Mesendoderm (in vitro differentiated cells): Measurements from ENCODE around the gene GBP2.
A peak's percentile ranks its signal among the peaks of the same experiment; 100 is the strongest.

Source experiments
- DNase-seq: peaks from one replicate; pipeline ENCODE4 v3.0.0; 2013
- H2AK5ac ChIP-seq: 2 replicates; pipeline ENCODE4 v1.6.1; 2013; ENCODE audit warnings: low read length, inconsistent platforms
- H2BK120ac ChIP-seq: 2 replicates; pipeline ENCODE4 v1.6.1; 2013; ENCODE audit warnings: low read depth, mild to moderate bottlenecking, low read length, moderate library complexity, mixed read lengths
- H2BK15ac ChIP-seq: replicated peaks from 2 replicates; pipeline ENCODE4 v1.6.1; 2013; ENCODE audit warnings: low read depth, mild to moderate bottlenecking, moderate library complexity
- H2BK5ac ChIP-seq: 2 replicates; pipeline ENCODE4 v1.6.1; 2013; ENCODE audit warnings: low read length, inconsistent platforms
- H3K18ac ChIP-seq: 2 replicates; pipeline ENCODE4 v1.6.1; 2013; ENCODE audit warnings: mild to moderate bottlenecking, low read length, mixed read lengths
- H3K23ac ChIP-seq: one replicate; pipeline ENCODE4 v1.6.1; 2013; ENCODE audit warnings: low read length
- H3K27ac ChIP-seq: 2 replicates; pipeline ENCODE4 v1.5.1; 2013; ENCODE audit warnings: low read depth, mild to moderate bottlenecking, inconsistent platforms, low read length, moderate library complexity
- H3K27me3 ChIP-seq: 2 replicates; pipeline ENCODE4 v1.6.1; 2013; ENCODE audit warnings: low read length, control low read depth, mild to moderate bottlenecking, inconsistent platforms; ENCODE audit not compliant: insufficient read depth, poor library complexity
- H3K36me3 ChIP-seq: 2 replicates; pipeline ENCODE4 v1.6.1; 2013; ENCODE audit warnings: low read length, inconsistent platforms; ENCODE audit not compliant: control insufficient read depth, insufficient read depth
- H3K4ac ChIP-seq: one replicate; pipeline ENCODE4 v1.6.1; 2013; ENCODE audit warnings: low read depth, mild to moderate bottlenecking, low read length, moderate library complexity
- H3K4me1 ChIP-seq: 2 replicates; pipeline ENCODE4 v1.6.1; 2013; ENCODE audit warnings: low read depth, low read length, inconsistent platforms; ENCODE audit not compliant: control insufficient read depth
- H3K4me2 ChIP-seq: 2 replicates; pipeline ENCODE4 v1.6.1; 2013; ENCODE audit warnings: low read length
- H3K4me3 ChIP-seq: 2 replicates; pipeline ENCODE4 v1.5.1; 2013; ENCODE audit warnings: mild to moderate bottlenecking, low read length
- H3K56ac ChIP-seq: one replicate; pipeline ENCODE4 v1.6.1; 2013; ENCODE audit warnings: low read length
- H3K79me1 ChIP-seq: 2 replicates; pipeline ENCODE4 v1.6.1; 2013; ENCODE audit warnings: low read length, inconsistent platforms
- H3K79me2 ChIP-seq: 2 replicates; pipeline ENCODE4 v1.6.1; 2013; ENCODE audit warnings: mild to moderate bottlenecking, low read length; ENCODE audit not compliant: control insufficient read depth, insufficient read depth
- H3K9ac ChIP-seq: 2 replicates; pipeline ENCODE4 v1.6.1; 2013; ENCODE audit warnings: low read length, inconsistent platforms
- H4K5ac ChIP-seq: one replicate; pipeline ENCODE4 v1.6.1; 2013; ENCODE audit warnings: low read length
- H4K8ac ChIP-seq: one replicate; pipeline ENCODE4 v1.6.1; 2013; ENCODE audit warnings: low read depth, mild to moderate bottlenecking, control low read depth, low read length, moderate library complexity
- WGBS: extraction: QIAGEN DNeasy Blood & Tissue Kit; methylation state at CpG from one replicate; pipeline ENCODE4 v1.1.7; 2013; ENCODE audit warnings: low lambda C conversion rate, missing lambda C conversion rate; ENCODE audit not compliant: insufficient coverage; ENCODE audit errors: extremely low coverage; 5-methylcytosine and 5-hydroxymethylcytosine counted together

Gene GBP2

GRCh38 chr1:89104147-89104546 lies 21.8 kb downstream of the GBP2 start:
- Histone ChIP-seq H3K27ac (no peak overlapping the region), H3K9ac (no peak overlapping the region), H3K23ac (no peak overlapping the region), H4K5ac (no peak overlapping the region), H3K4me2 (no peak overlapping the region), H3K56ac (no peak overlapping the region), H3K79me1 (no peaks in the 10 kb centered on the region), H2BK5ac (no peak overlapping the region), H2BK120ac (no peak overlapping the region), H3K36me3 (no peaks in the 10 kb centered on the region), H4K8ac (no peak overlapping the region), H3K27me3 (no peaks in the 10 kb centered on the region), H3K4ac (no peak overlapping the region), H3K4me3 (no peak overlapping the region), H2AK5ac (no peak overlapping the region), H3K79me2 (no peaks in the 10 kb centered on the region), H3K18ac (no peak overlapping the region), H3K4me1 (no peaks in the 10 kb centered on the region), H2BK15ac (no peak overlapping the region)
- no CpG with 5 or more reads among the region's 2 CpGs for WGBS
- DNase-seq: no peak

GRCh38 chr1:89102021-89102420 lies 23.9 kb downstream of the GBP2 start:
- no peaks in the 10 kb centered on the region for H3K36me3 ChIP-seq
- H3K9ac ChIP-seq: no peak overlapping the region
- H2AK5ac ChIP-seq: no peak overlapping the region
- H3K18ac ChIP-seq: no peak overlapping the region
- H3K79me1 ChIP-seq: no peaks in the 10 kb centered on the region
- H3K23ac ChIP-seq: no peak overlapping the region
- H4K8ac ChIP-seq: no peak overlapping the region
- H4K5ac ChIP-seq: no peak overlapping the region
- no peaks in the 10 kb centered on the region for H3K79me2 ChIP-seq
- H2BK120ac ChIP-seq: no peak overlapping the region
- no peak overlapping the region for H3K4me2 ChIP-seq
- no peak overlapping the region for H3K4ac ChIP-seq
- H3K4me1 ChIP-seq: no peaks in the 10 kb centered on the region
- no peak overlapping the region for H3K4me3 ChIP-seq
- DNase-seq: no peak
- H2BK5ac ChIP-seq: no peak overlapping the region
- no peak overlapping the region for H3K27ac ChIP-seq
- no peak overlapping the region for H3K56ac ChIP-seq
- no peak overlapping the region for H2BK15ac ChIP-seq
- H3K27me3 ChIP-seq: no peaks in the 10 kb centered on the region

GRCh38 chr1:89100412-89100811 lies 25.5 kb downstream of the GBP2 start:
- WGBS: no CpG with 5 or more reads among the region's 3 CpGs
- no peak overlapping the region for H2BK15ac ChIP-seq
- no peak overlapping the region for H2BK5ac ChIP-seq
- no peaks in the 10 kb centered on the region for H3K79me1 ChIP-seq
- no peak overlapping the region for H4K5ac ChIP-seq
- no peak overlapping the region for H3K27ac ChIP-seq
- no peak overlapping the region for H3K4ac ChIP-seq
- H3K36me3 ChIP-seq: no peaks in the 10 kb centered on the region
- no peaks in the 10 kb centered on the region for H3K79me2 ChIP-seq
- H3K56ac ChIP-seq: no peak overlapping the region
- no peaks in the 10 kb centered on the region for H3K4me1 ChIP-seq
- H3K9ac ChIP-seq: no peak overlapping the region
- H3K27me3 ChIP-seq: no peaks in the 10 kb centered on the region
- DNase-seq: no peak
- no peak overlapping the region for H3K4me3 ChIP-seq
- H3K18ac ChIP-seq: no peak overlapping the region
- H4K8ac ChIP-seq: no peak overlapping the region
- H2BK120ac ChIP-seq: no peak overlapping the region
- H3K23ac ChIP-seq: no peak overlapping the region
- no peak overlapping the region for H3K4me2 ChIP-seq
- H2AK5ac ChIP-seq: no peak overlapping the region

GRCh38 chr1:89098857-89099256 lies 27.1 kb downstream of the GBP2 start:
- no peaks in the 10 kb centered on the region for H3K36me3 ChIP-seq
- no peak overlapping the region for H3K4ac ChIP-seq
- no peaks in the 10 kb centered on the region for H3K4me1 ChIP-seq
- no peak overlapping the region for H4K8ac ChIP-seq
- no peak overlapping the region for H3K4me2 ChIP-seq
- no peak for DNase-seq
- H3K79me1 ChIP-seq: no peaks in the 10 kb centered on the region
- no peak overlapping the region for H2BK120ac ChIP-seq
- no CpG with 5 or more reads among the region's 3 CpGs for WGBS
- no peak overlapping the region for H2AK5ac ChIP-seq
- H2BK5ac ChIP-seq: no peak overlapping the region
- H3K4me3 ChIP-seq: no peak overlapping the region
- H3K27me3 ChIP-seq: no peaks in the 10 kb centered on the region
- H2BK15ac ChIP-seq: no peak overlapping the region
- H3K27ac ChIP-seq: no peak overlapping the region
- no peak overlapping the region for H3K56ac ChIP-seq
- no peak overlapping the region for H3K18ac ChIP-seq
- H4K5ac ChIP-seq: no peak overlapping the region
- no peaks in the 10 kb centered on the region for H3K79me2 ChIP-seq
- H3K9ac ChIP-seq: no peak overlapping the region
- H3K23ac ChIP-seq: no peak overlapping the region

GRCh38 chr1:89095737-89096136 lies 30.2 kb downstream of the GBP2 start:
- H2BK15ac ChIP-seq: no peak overlapping the region
- WGBS: no CpG with 5 or more reads among the region's 2 CpGs
- no peak overlapping the region for H3K9ac ChIP-seq
- H3K4ac ChIP-seq: no peak overlapping the region
- H4K5ac ChIP-seq: no peak overlapping the region
- H3K18ac ChIP-seq: no peak overlapping the region
- H3K4me2 ChIP-seq: no peak overlapping the region
- H4K8ac ChIP-seq: no peak overlapping the region
- no peaks in the 10 kb centered on the region for H3K4me1 ChIP-seq
- H3K27ac ChIP-seq: no peak overlapping the region
- no peak overlapping the region for H3K4me3 ChIP-seq
- no peaks in the 10 kb centered on the region for H3K79me2 ChIP-seq
- H2AK5ac ChIP-seq: no peak overlapping the region
- no peak overlapping the region for H2BK5ac ChIP-seq
- no peak overlapping the region for H2BK120ac ChIP-seq
- no peak overlapping the region for H3K23ac ChIP-seq
- no peak overlapping the region for H3K56ac ChIP-seq
- H3K79me1 ChIP-seq: no peaks in the 10 kb centered on the region
- DNase-seq: no peak
- H3K36me3 ChIP-seq: no peaks in the 10 kb centered on the region
- no peaks in the 10 kb centered on the region for H3K27me3 ChIP-seq

GRCh38 chr1:89089962-89090361 lies 36.0 kb downstream of the GBP2 start:
- Histone ChIP-seq H3K23ac (no peak overlapping the region), H3K4me1 (no peaks in the 10 kb centered on the region), H2BK15ac (no peak overlapping the region), H3K36me3 (no peaks in the 10 kb centered on the region), H3K9ac (no peak overlapping the region), H3K79me2 (no peaks in the 10 kb centered on the region), H3K4me3 (no peak overlapping the region), H3K18ac (no peak overlapping the region), H3K4me2 (no peak overlapping the region), H2AK5ac (no peak overlapping the region), H4K8ac (no peak overlapping the region), H3K27ac (no peak overlapping the region), H2BK5ac (no peak overlapping the region), H3K56ac (no peak overlapping the region), H3K4ac (no peak overlapping the region), H3K27me3 (no peaks in the 10 kb centered on the region), H4K5ac (no peak overlapping the region), H2BK120ac (no peak overlapping the region), H3K79me1 (no peaks in the 10 kb centered on the region)
- no CpG with 5 or more reads among the region's 1 CpG for WGBS
- DNase-seq: peak; percentile 22
